IMR-90 (cell line): ENCODE data around the gene PACS1. TPM values are rescaled to one million over a fixed set of nuclear protein-coding genes. Genes with fewer than 3 reads are reported as not detected.

Experiments used
- ATAC-seq: fragments of 200-7000 bp; cut with Tn5 transposase; 2 replicates; pipeline ENCODE4 v1.9.1; 2020; ENCODE audit warnings: low read depth, mild to moderate bottlenecking, moderate library complexity
- BruUV-seq: library from RNA; stranded (reverse); fragments of 400-500 nt; replicated peaks from 2 replicates; lab custom pipeline; 2021; lab: Mats Ljungman, UMichigan
- CTCF ChIA-PET: fragments of 300-600 bp; formaldehyde crosslinking; extraction: SDS; loops from one replicate; lab custom pipeline; 2021; ENCODE audit warnings: antibody characterized with exemption; lab: Yijun Ruan, JAX
- POLR2A ChIA-PET: fragments of 300-600 bp; sonication (Branson Sonifier 250); formaldehyde crosslinking; loops from one replicate; lab custom pipeline; 2022; ENCODE audit warnings: antibody characterized with exemption; ENCODE audit not compliant: unreplicated experiment; lab: Charles Lee
- DNase-seq: peaks from one replicate; pipeline ENCODE4 v3.0.0; 2013
- H2AFZ ChIP-seq: replicated peaks from 2 replicates; pipeline ENCODE3; 2013; ENCODE audit warnings: low read length, mild to moderate bottlenecking; ENCODE audit not compliant: poor library complexity
- H2AK5ac ChIP-seq: 2 replicates; pipeline ENCODE4 v1.6.1; 2013; ENCODE audit warnings: low read depth, low read length, inconsistent platforms
- H2AK9ac ChIP-seq: replicated peaks from 2 replicates; pipeline ENCODE3; 2013; ENCODE audit warnings: mild to moderate bottlenecking, low read depth, low read length, moderate library complexity; ENCODE audit not compliant: poor library complexity
- H2BK120ac ChIP-seq: 2 replicates; pipeline ENCODE4 v1.6.1; 2013; ENCODE audit warnings: low read depth, low read length, inconsistent platforms
- H2BK15ac ChIP-seq: 3 replicates; pipeline ENCODE4 v1.6.1; 2013; ENCODE audit warnings: low read depth, low read length, inconsistent platforms
- H2BK20ac ChIP-seq: 2 replicates; pipeline ENCODE4 v1.6.1; 2013; ENCODE audit warnings: low read depth, mild to moderate bottlenecking, inconsistent platforms, low read length, moderate library complexity
- H2BK5ac ChIP-seq: 2 replicates; pipeline ENCODE4 v1.6.1; 2013; ENCODE audit warnings: mild to moderate bottlenecking, low read depth, low read length, inconsistent platforms; ENCODE audit not compliant: poor library complexity, severe bottlenecking
- H3K14ac ChIP-seq: replicated peaks from 2 replicates; pipeline ENCODE4 v1.6.1; 2013; ENCODE audit warnings: low read depth, low read length, inconsistent platforms
- H3K18ac ChIP-seq: 2 replicates; pipeline ENCODE4 v1.6.1; 2013; ENCODE audit warnings: low read depth, low read length, control low read depth
- H3K23ac ChIP-seq: 2 replicates; pipeline ENCODE4 v1.6.1; 2013; ENCODE audit warnings: low read depth, low read length, inconsistent platforms
- H3K27ac ChIP-seq: 2 replicates; pipeline ENCODE4 v1.5.1; 2013; ENCODE audit warnings: mild to moderate bottlenecking, control low read depth, low read length; ENCODE audit not compliant: insufficient read depth
- H3K27me3 ChIP-seq: 2 replicates; pipeline ENCODE4 v1.6.1; 2013; ENCODE audit warnings: low read length; ENCODE audit not compliant: control insufficient read depth, insufficient read depth
- H3K36me3 ChIP-seq: 2 replicates; pipeline ENCODE4 v1.6.1; 2013; ENCODE audit warnings: low read length, mixed read lengths; ENCODE audit not compliant: control insufficient read depth, insufficient read depth
- H3K4ac ChIP-seq: 2 replicates; pipeline ENCODE4 v1.6.1; 2013; ENCODE audit warnings: low read depth, low read length, inconsistent platforms
- H3K4me1 ChIP-seq: 2 replicates; pipeline ENCODE4 v1.6.1; 2013; ENCODE audit warnings: low read length, mixed read lengths; ENCODE audit not compliant: control insufficient read depth, insufficient read depth
- H3K4me2 ChIP-seq: 2 replicates; pipeline ENCODE4 v1.6.1; 2013; ENCODE audit warnings: low read depth, mild to moderate bottlenecking, control low read depth, low read length, moderate library complexity
- H3K4me3 ChIP-seq: 2 replicates; pipeline ENCODE4 v1.5.1; 2013; ENCODE audit warnings: low read depth, mild to moderate bottlenecking, control low read depth, low read length, moderate library complexity; ENCODE audit not compliant: insufficient read depth
- H3K56ac ChIP-seq: 2 replicates; pipeline ENCODE4 v1.6.1; 2013; ENCODE audit warnings: low read length, inconsistent platforms; ENCODE audit not compliant: insufficient read depth; ENCODE audit errors: extremely low read depth
- H3K79me1 ChIP-seq, 2 experiments: 2 replicates each; pipeline ENCODE4 v1.6.1; 2013; ENCODE audit warnings: low read length in 2 of 2, inconsistent platforms in 1 of 2, low read depth in 1 of 2
- H3K9ac ChIP-seq: 2 replicates; pipeline ENCODE4 v1.6.1; 2013; ENCODE audit warnings: low read depth, low read length, control low read depth
- H3K9me1 ChIP-seq: 2 replicates; pipeline ENCODE4 v1.6.1; 2013; ENCODE audit warnings: low read length, inconsistent platforms; ENCODE audit not compliant: insufficient read depth
- H3K9me3 ChIP-seq: 2 replicates; pipeline ENCODE4 v1.6.1; 2013; ENCODE audit warnings: low read length; ENCODE audit not compliant: control insufficient read depth, insufficient read depth
- H4K20me1 ChIP-seq: 2 replicates; pipeline ENCODE4 v1.6.1; 2013; ENCODE audit warnings: low read length, inconsistent platforms; ENCODE audit not compliant: insufficient read depth
- H4K5ac ChIP-seq: 2 replicates; pipeline ENCODE4 v1.6.1; 2013; ENCODE audit warnings: mild to moderate bottlenecking, low read depth, low read length, control low read depth
- H4K8ac ChIP-seq, 2 experiments: 2 replicates each; pipeline ENCODE4 v1.6.1; 2013; ENCODE audit warnings: low read depth in 2 of 2, low read length in 2 of 2, control low read depth in 1 of 2, inconsistent platforms in 1 of 2
- H4K91ac ChIP-seq: 2 replicates; pipeline ENCODE4 v1.6.1; 2013; ENCODE audit warnings: low read depth, low read length, inconsistent platforms; ENCODE audit not compliant: insufficient read depth
- BHLHE40 ChIP-seq: fragments of 150-350 bp; IDR thresholded peaks from 2 replicates; pipeline ENCODE4 v1.6.1; 2016; ENCODE audit warnings: mild to moderate bottlenecking, low read depth, low read length
- CEBPB ChIP-seq: IDR thresholded peaks from 2 replicates; pipeline ENCODE4 v1.6.1; 2012; ENCODE audit warnings: low read depth, low read length, improper control_type of control experiment
- CHD1 ChIP-seq: IDR thresholded peaks from 2 replicates; pipeline ENCODE4 v1.6.1; 2012; ENCODE audit warnings: low read depth, low read length, improper control_type of control experiment
- FOS ChIP-seq: fragments of 150-350 bp; IDR thresholded peaks from 2 replicates; pipeline ENCODE4 v1.6.1; 2016; ENCODE audit warnings: low read depth, low read length
- MAFK ChIP-seq: IDR thresholded peaks from 2 replicates; pipeline ENCODE4 v1.6.1; 2012; ENCODE audit warnings: low read depth, low read length, improper control_type of control experiment
- MAZ ChIP-seq: IDR thresholded peaks from 2 replicates; pipeline ENCODE4 v1.6.1; 2012; ENCODE audit warnings: low read depth, mild to moderate bottlenecking, low read length, improper control_type of control experiment, moderate library complexity, borderline replicate concordance
- MXI1 ChIP-seq: IDR thresholded peaks from 2 replicates; pipeline ENCODE4 v1.6.1; 2012; ENCODE audit warnings: low read depth, mild to moderate bottlenecking, low read length, moderate library complexity, borderline replicate concordance
- NFE2L2 ChIP-seq: fragments of 150-350 bp; IDR thresholded peaks from 2 replicates; pipeline ENCODE4 v1.6.1; 2016; ENCODE audit warnings: low read depth, mild to moderate bottlenecking, low read length
- POLR2A ChIP-seq: IDR thresholded peaks from 2 replicates; pipeline ENCODE4 v1.6.1; 2012; ENCODE audit warnings: mild to moderate bottlenecking, low read depth, low read length
- RAD21 ChIP-seq: IDR thresholded peaks from 2 replicates; pipeline ENCODE4 v1.6.1; 2012; ENCODE audit warnings: low read length, improper control_type of control experiment
- RCOR1 ChIP-seq: IDR thresholded peaks from 2 replicates; pipeline ENCODE4 v1.6.1; 2012; ENCODE audit warnings: mild to moderate bottlenecking, low read length, improper control_type of control experiment; ENCODE audit not compliant: insufficient replicate concordance
- RFX5 ChIP-seq: IDR thresholded peaks from 2 replicates; pipeline ENCODE4 v1.8.0; 2012; ENCODE audit warnings: low read depth, mild to moderate bottlenecking, low read length, moderate library complexity
- SMC3 ChIP-seq: fragments of 150-350 bp; IDR thresholded peaks from 2 replicates; pipeline ENCODE4 v1.6.1; 2016; ENCODE audit warnings: low read depth, mild to moderate bottlenecking, antibody characterized with exemption, low read length, moderate library complexity
- WGBS, 2 experiments: methylation state at CpG; one replicate each; pipeline versions ENCODE4 v1.1.5 to v1.1.7; 2013; ENCODE audit warnings: missing lambda C conversion rate in 2 of 2; ENCODE audit not compliant: insufficient read length in 1 of 2; ENCODE audit errors: extremely low coverage in 2 of 2; 5-methylcytosine and 5-hydroxymethylcytosine counted together
- dilution Hi-C: fragments of 300-500 bp; cut with HindIII; formaldehyde crosslinking; loops from one replicate; pipeline ENCODE4 v1.14.3; 2018; ENCODE audit warnings: low sequenced_read_pairs; ENCODE audit not compliant: unreplicated experiment
- in situ Hi-C: fragments of 300-500 bp; cut with MboI; formaldehyde crosslinking; loops from 3 replicates; pipeline ENCODE4 v1.14.3; 2019; ENCODE audit warnings: low sequenced_read_pairs, inconsistent platforms, mixed read lengths
- intact Hi-C: fragments of 100-400 bp; cut with micrococcal nuclease; formaldehyde crosslinking; loops from 2 replicates; pipeline ENCODE4 v1.10.0; 2022
- polyA plus RNA-seq, 3 experiments: library from polyadenylated mRNA; depleted of rRNA; stranded (reverse); fragments of >200 nt; gene quantifications; 2 replicates each; pipeline ENCODE4 v1.2.3, GENCODE V29; 2012; ENCODE audit warnings: low replicate concordance in 1 of 3
- total RNA-seq: library from RNA; depleted of rRNA; stranded (reverse); fragments of >200 nt; gene quantifications from 2 replicates; pipeline ENCODE4 v1.2.3, GENCODE V29; 2012
- TF ChIP-seq, protein P1 (sequence below): fragments of 150-350 bp; IDR thresholded peaks from 2 replicates; pipeline ENCODE4 v1.6.1; 2017; ENCODE audit warnings: mild to moderate bottlenecking, antibody characterized with exemption, low read length, low read depth
- TF ChIP-seq, protein P2 (sequence below): conservative IDR thresholded peaks from 2 replicates; pipeline ENCODE4 v1.5.1; 2012; ENCODE audit warnings: mild to moderate bottlenecking, low read depth, low read length, improper control_type of control experiment

Gene PACS1
- total and polyA plus RNA-seq, 2 of the 4 experiments (the other 2 are of a cell fraction), result 7.3 to 32.0 TPM

DNA sequence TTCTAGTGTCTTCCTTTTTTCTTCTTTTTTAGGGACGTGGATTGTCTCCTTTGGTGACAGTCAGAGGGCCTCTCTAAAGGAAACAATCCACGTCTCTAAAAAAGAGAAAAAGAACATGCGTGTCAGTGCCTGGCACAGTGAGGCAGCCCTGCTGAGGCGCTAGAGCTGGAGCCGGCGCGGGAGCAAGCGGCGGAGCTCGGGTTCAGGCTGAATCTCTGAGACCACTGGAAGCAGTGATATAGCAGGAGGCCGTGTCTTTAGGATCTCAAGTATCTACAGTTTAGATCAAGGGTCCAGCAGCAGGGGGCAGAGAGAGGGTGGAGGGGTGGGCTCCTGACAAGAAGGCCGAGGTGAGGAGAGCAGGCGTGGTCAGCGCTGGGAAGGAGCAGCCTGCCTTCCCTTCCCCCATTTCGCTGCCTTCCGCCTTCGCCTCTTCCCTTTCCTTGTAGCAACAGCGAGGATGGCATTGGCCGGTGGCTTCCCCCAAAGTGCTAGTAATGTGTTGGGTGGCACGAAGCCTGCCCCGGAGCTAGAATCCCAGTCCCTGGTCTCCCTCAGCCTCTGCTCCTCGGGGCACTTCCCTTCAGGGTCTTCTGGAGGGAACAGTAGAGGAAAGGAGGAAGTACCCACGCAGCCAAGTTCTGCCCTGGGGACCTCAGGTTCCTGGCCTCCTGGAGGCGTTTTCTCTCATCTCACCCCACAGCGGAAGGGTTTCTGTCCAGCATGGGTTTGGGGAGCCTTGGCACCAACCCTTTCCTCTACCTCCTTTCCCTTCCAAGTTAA lies 170.1 kb downstream of the PACS1 start:
- Histone ChIP-seq H2BK120ac (no peak overlapping the region), H2BK20ac (no peak overlapping the region), H3K56ac (no peak overlapping the region), H3K4me1 (no peaks in the 10 kb centered on the region), H3K23ac (no peak overlapping the region), H2BK15ac (no peak overlapping the region), H4K20me1 (no peaks in the 10 kb centered on the region), H2AK5ac (no peak overlapping the region), H4K8ac (no peak overlapping the region), H4K91ac (no peak overlapping the region), H4K5ac (no peak overlapping the region), H3K4me2 (no peak overlapping the region), H3K36me3 (peaks cover 62% of the 10 kb centered on the region), H3K9me3 (no peaks in the 10 kb centered on the region), H3K9me1 (no peaks in the 10 kb centered on the region), H2AFZ (no peak overlapping the region), H3K14ac (no peak overlapping the region), H3K4me3 (no peak overlapping the region), H3K27me3 (no peaks in the 10 kb centered on the region), H2BK5ac (no peak overlapping the region), H3K9ac (no peak overlapping the region), H3K27ac (no peak overlapping the region), H3K4ac (no peak overlapping the region), H3K18ac (no peak overlapping the region), H2AK9ac (no peak overlapping the region), H3K79me1 (no peaks in the 10 kb centered on the region)
- CTCF ChIA-PET, result interaction anchor here (1.2 kb wide), 1 partner anchor 17 kb away, joined by 4 read pairs; no protein-coding TSS in a partner anchor
- ATAC-seq (no peak), DNase-seq (no peak)
- WGBS, 2 experiments, result 75% methylated on average over 2 of the region's 25 CpGs; no CpG with 5 or more reads in 1 of the 2 experiments
- in situ Hi-C loops (no loop called here), intact Hi-C loops (no loop called here), dilution Hi-C loops (no loop called here)
- BruUV-seq, result no TSS peak
- POLR2A ChIA-PET, result no interaction called here
- TF ChIP-seq CEBPB (no peak), BHLHE40 (no peak), MXI1 (no peak), RFX5 (no peak), RAD21 (no peak), NFE2L2 (no peak), MAFK (no peak), MAZ (no peak), CHD1 (no peak), SMC3 (no peak), RCOR1 (no peak), FOS (no peak), POLR2A (no peak)
- TF ChIP-seq, protein P1, sequence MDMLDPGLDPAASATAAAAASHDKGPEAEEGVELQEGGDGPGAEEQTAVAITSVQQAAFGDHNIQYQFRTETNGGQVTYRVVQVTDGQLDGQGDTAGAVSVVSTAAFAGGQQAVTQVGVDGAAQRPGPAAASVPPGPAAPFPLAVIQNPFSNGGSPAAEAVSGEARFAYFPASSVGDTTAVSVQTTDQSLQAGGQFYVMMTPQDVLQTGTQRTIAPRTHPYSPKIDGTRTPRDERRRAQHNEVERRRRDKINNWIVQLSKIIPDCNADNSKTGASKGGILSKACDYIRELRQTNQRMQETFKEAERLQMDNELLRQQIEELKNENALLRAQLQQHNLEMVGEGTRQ, result no peak
- TF ChIP-seq, protein P2, sequence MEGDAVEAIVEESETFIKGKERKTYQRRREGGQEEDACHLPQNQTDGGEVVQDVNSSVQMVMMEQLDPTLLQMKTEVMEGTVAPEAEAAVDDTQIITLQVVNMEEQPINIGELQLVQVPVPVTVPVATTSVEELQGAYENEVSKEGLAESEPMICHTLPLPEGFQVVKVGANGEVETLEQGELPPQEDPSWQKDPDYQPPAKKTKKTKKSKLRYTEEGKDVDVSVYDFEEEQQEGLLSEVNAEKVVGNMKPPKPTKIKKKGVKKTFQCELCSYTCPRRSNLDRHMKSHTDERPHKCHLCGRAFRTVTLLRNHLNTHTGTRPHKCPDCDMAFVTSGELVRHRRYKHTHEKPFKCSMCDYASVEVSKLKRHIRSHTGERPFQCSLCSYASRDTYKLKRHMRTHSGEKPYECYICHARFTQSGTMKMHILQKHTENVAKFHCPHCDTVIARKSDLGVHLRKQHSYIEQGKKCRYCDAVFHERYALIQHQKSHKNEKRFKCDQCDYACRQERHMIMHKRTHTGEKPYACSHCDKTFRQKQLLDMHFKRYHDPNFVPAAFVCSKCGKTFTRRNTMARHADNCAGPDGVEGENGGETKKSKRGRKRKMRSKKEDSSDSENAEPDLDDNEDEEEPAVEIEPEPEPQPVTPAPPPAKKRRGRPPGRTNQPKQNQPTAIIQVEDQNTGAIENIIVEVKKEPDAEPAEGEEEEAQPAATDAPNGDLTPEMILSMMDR, result no peak
